T follicular helper cell (primary cell): ENCODE measurements around the gene STX19.
"Not testable (repeated sequence)": the region's sequence is repeated elsewhere in the genome, so short reads cannot be mapped to it uniquely, and the experiment has no call there.

ENCODE experiments used
- DNase-seq: peaks from one replicate; pipeline ENCODE4 v3.0.0-alpha.2; 2020; ENCODE audit warnings: low read depth
- total RNA-seq, 2 experiments: gene quantifications; one replicate each; lab custom pipeline; 2026; lab: John Stamatoyannopoulos, UW

Gene STX19
- 0.04 to 0.06 reads per million in 2 experiments for total RNA-seq

- DNase-seq, result no peak
These were observed at the start of gene STX19 for GRCh38 chr3:94028093-94028837. STX19 (minus strand) TSS chr3:94028597; CDS start chr3:94015269, 13,328 bp downstream.

- no peak for DNase-seq
These were observed 47.7 kb upstream of the STX19 start for GRCh38 chr3:94076055-94076454.

- DNase-seq, result no peak
These were observed 43.4 kb upstream of the STX19 start for GRCh38 chr3:94071713-94072284.

GRCh38 chr3:94070341-94070911 lies 42.0 kb upstream of the STX19 start:
- no peak for DNase-seq

GRCh38 chr3:94069194-94069813 lies 40.9 kb upstream of the STX19 start:
- no peak for DNase-seq

- DNase-seq, result no peak
These were observed 38.4 kb upstream of the STX19 start for GRCh38 chr3:94066506-94067500.

- DNase-seq, result no peak
These were observed 37.6 kb upstream of the STX19 start for GRCh38 chr3:94065819-94066480.

- DNase-seq, result no peak
These were observed 36.7 kb upstream of the STX19 start for GRCh38 chr3:94065122-94065521.

- no peak for DNase-seq
These were observed 36.0 kb upstream of the STX19 start for GRCh38 chr3:94064243-94064860.

GRCh38 chr3:94063496-94064119 lies 35.2 kb upstream of the STX19 start:
- DNase-seq, result no peak

- DNase-seq, result peak; percentile 76
These were observed 34.4 kb upstream of the STX19 start, which contains the start of the genes DHFR2 and NSUN3 for GRCh38 chr3:94062513-94063404. DHFR2 (minus strand) TSS chr3:94062916; CDS start chr3:94061511, 1,405 bp downstream. NSUN3 (plus strand) TSS chr3:94063061; CDS start chr3:94063127, 66 bp downstream.

- no peak for DNase-seq
These were observed 32.9 kb upstream of the STX19 start for GRCh38 chr3:94061297-94061696.

- no peak for DNase-seq
These were observed 22.1 kb upstream of the STX19 start for GRCh38 chr3:94050546-94050945.

- no peak for DNase-seq
These were observed 20.9 kb upstream of the STX19 start for GRCh38 chr3:94049267-94049666.

- no peak for DNase-seq
These were observed 18.1 kb upstream of the STX19 start for GRCh38 chr3:94046533-94046932.

GRCh38 chr3:94044100-94044936 lies 15.9 kb upstream of the STX19 start:
- not testable (repeated sequence) for DNase-seq

- no peak for DNase-seq
These were observed 14.9 kb upstream of the STX19 start for GRCh38 chr3:94043285-94043684.
